Cerebellar nuclear complex (tissue), 1 donor: Measurements from ENCODE around the gene ZNF831.

Experiments
- DNase-seq, 2 experiments: peaks; one replicate each; lab custom pipeline; 2025; lab: John Stamatoyannopoulos, UW

The ZNF831 gene

DNA sequence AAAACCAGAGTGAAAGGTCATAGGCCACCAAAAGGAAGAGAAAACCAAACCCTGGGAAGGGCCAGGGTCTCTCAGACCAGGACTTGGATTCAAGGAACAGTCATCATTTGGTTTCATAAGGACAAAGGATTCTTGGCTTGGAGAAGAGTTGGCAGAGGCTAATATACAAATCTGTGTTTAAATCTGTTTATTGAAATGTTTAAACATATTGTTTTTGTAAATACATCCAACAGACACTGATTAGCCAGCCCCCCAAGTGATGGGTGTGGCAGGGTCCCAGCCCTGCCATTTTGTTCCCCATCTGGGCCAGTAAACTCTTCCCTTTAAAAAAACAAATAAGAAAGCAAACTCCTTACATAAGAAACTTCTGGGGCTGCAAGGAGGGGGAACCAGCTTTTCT, 6.1 kb upstream of the ZNF831 start:
- no peak for DNase-seq

GRCh38 chr20:59157961-59158541, 5.6 kb upstream of the ZNF831 start:
- no peak for DNase-seq

- DNase-seq: no peak
Observed at GRCh38 chr20:59158673-59159072, 4.9 kb upstream of the ZNF831 start.

DNA sequence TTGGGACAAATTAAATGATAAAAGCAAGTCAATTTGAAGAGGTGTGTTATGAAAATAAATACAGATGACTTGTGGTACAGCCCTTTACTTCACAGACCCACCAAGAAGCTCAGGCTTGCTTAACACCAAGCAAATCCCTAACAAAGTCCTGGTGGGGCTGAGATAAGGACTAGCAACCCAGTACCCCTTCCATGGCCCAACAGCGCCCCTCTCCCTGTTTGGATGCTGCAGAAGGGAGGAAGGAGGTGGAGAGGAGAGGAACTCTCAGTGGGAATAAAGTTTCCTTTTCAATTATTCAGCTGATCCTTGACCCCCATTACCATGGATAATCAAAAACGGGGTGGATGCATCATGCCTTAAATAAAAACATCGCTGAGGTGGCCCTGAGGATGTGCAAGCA, 4.5 kb upstream of the ZNF831 start:
- DNase-seq: no peak

DNA sequence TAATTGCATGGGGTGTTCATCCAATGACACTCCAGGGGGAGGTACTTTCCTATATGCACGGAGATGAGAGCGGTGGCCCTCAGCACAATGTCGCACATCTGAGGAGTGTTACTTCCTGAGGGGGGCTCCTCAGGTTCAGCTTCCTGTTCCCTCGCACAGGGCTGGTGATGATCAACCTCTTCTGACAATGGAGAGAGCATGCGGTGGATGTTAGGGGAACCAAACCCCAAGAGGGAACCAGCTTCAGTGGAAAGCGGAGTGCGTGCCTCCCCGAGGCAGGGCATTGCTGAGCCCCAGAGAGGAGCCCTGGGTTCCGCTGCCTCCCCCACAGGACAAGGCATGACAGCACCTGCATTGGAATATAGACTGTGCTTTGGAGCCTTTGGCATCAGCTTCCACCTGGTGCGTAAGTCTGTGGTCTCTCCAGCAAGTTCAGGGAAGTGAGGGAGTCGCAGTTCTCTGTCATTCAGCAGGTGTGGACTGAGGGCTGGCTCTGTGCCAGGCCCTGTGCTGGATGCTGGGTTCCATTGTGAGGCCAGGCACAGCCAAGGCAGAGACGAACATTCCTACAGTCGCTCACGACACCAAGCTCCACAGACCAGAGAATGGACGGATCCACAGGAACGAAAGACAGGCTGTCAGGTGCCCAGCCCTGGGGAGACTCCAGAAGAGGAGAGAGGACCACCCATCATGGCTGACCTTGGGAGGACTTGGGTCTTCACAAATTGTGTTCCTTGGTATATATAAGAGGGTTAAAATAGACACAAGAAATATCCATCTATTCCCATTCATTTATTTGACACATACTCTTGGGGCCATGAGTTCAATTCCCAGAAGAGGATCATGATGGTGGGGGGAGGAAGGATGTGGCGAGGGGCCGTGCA, 3.9 kb upstream of the ZNF831 start:
- DNase-seq: no peak

- DNase-seq: no peak
Observed at GRCh38 chr20:59160389-59161115, 3.1 kb upstream of the ZNF831 start.

DNA sequence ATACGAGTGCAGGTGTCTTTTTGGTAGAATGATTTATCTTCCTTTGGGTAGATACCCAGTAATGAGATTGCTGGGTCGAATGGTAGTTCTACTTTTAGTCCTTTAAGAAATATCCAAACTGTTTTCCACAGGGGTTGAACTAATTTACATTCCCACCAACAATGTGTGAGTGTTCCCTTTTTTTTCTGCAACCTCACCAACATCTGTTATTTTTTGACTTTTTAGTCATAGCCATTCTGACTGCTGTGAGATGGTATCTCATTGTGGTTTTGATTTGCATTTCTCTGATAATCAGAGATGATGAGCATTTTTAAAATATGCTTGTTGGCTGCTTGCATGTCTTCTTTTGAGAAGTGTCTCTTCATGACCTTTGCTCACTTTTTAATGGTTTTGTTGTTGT, 1.9 kb upstream of the ZNF831 start:
- no peak for DNase-seq

- no peak for DNase-seq
Observed at GRCh38 chr20:59164686-59165391, 1.2 kb downstream of the ZNF831 start.

DNA sequence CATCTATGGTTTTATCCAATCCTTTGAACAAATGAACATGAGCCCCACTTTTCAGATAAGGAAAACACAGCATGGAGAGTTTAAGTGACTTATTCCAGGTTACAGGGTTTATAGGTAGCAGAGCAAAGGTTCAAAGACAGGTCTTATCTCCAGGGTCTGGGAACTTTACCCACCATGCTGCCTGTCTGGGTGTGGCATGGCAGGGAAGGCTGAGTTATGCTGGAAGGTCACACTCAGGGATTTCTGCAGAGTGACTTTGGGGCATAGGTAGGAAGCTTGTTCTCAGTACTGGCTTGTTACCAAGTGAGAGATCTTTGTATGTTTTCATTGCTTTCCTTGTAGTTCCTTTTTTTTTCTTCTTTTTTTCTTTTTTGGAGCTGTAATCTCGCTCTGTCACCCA, 1.8 kb downstream of the ZNF831 start:
- DNase-seq: no peak

DNA sequence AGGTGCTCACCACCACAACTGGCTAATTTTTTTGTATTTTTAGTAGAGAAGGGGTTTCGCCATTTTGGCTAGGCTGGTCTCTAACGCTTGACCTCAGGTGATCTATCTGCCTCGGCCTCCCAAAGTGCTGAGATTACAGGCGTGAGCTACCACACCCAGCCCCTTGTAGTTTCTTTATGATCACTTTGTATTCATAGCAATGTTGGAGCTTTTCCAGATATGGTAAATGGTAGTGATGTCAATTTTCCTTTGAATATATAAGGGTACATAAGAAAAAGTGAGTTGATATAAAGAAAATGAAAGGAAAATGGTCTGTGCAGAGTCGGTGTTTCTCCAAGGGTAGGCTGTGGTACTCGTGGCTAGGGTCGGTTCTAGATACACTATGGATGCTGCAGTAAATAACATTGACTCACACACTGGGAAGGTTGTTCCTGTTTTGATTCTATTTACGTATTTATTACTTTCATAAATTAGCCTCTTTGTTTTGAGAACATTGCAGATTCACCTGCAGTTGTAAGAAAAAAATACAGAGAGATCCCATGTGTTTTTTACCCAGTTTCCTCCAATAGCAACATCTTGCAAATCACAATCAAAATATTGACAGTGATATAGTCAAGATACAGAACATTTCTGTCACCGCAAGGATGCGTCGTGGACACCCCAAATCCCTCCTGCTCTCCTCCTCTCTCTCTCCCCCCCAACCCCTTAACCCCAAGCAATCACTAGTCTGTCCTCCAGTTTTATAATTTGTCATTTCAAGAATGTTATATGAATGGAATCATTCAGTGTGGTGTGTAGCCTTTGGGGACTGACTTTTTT, 2.5 kb downstream of the ZNF831 start:
- DNase-seq: no peak

GRCh38 chr20:59170406-59171349, 7.1 kb downstream of the ZNF831 start:
- no peak for DNase-seq

- DNase-seq: no peak
Observed at GRCh38 chr20:59171986-59172385, 8.4 kb downstream of the ZNF831 start.

GRCh38 chr20:59173938-59174491, 10.4 kb downstream of the ZNF831 start:
- DNase-seq: no peak

GRCh38 chr20:59175002-59175401, 11.4 kb downstream of the ZNF831 start:
- no peak for DNase-seq

- DNase-seq: no peak
Observed at GRCh38 chr20:59175861-59176260, 12.2 kb downstream of the ZNF831 start.

DNA sequence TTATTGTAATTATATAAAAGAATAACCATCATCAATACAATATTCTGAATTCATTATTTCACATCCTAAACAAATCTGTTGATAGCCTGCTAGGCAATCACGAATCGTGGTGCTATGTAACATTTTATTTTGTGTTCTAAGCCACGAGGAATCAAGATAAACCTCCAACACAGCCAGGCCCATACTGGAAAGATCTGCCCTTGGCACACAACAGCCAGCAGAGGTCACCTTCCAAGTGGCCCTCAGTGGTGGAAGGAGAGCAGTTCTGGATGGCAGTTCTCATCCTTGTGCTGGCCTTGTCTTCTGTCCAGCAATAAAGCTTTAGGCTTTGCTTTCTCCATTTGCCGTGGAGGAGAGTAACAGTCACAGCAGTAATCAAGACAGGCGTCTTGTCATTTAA, 13.2 kb downstream of the ZNF831 start:
- DNase-seq: no peak

- no peak for DNase-seq
Observed at GRCh38 chr20:59177266-59178250, 13.9 kb downstream of the ZNF831 start.

DNA sequence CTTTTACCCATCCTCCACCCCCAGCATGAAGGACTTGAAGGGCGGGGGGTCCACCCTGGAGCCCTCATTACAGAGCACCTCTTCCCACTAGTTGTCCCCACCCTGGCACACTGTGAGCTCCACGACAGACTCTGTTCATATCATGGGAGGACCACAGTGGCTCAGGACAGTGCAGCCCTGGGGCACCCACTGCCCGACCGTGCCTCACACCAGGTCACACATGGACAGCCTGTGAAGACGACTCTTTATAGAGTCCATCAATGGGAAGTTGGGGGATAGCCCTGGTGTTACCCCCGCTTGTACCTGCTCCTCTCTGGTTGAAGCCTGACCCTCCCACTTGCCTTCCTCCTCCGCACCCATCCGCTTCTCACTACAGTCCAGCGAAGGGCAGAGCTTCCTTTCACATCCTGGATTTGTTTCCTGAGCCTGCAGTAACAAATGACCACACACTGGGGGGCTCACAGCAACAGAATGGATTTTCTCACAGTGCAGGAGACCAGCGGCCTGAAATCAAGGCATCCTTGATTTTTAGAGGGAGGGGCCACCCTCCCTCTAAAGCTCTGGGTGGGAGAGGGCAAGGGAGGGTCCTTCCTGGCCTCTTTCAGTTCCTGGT, 15.5 kb downstream of the ZNF831 start:
- DNase-seq: no peak
